Suprapubic skin (tissue), 4 donors: ENCODE results near the gene STX1B. TPM values are rescaled to one million over a fixed set of nuclear protein-coding genes. Genes with fewer than 3 reads are reported as not detected.

Source experiments
- DNase-seq, 2 donors: peaks; one replicate each; pipeline ENCODE4 v3.0.0-alpha.2; 2019; ENCODE audit warnings: low spot score in 2 of 2
- H3K27ac ChIP-seq: fragments of 200-600 bp; sonication (generic); one replicate; pipeline ENCODE4 v1.5.1; 2019
- H3K27me3 ChIP-seq: fragments of 200-600 bp; sonication (generic); one replicate; pipeline ENCODE4 v1.5.1; 2019
- H3K36me3 ChIP-seq: fragments of 200-600 bp; sonication (generic); one replicate; pipeline ENCODE4 v1.5.1; 2019
- H3K4me1 ChIP-seq: fragments of 200-600 bp; sonication (generic); one replicate; pipeline ENCODE4 v1.5.1; 2019
- H3K4me3 ChIP-seq: fragments of 200-600 bp; sonication (generic); one replicate; pipeline ENCODE4 v1.5.1; 2019; ENCODE audit warnings: mild to moderate bottlenecking
- H3K9me3 ChIP-seq: fragments of 200-600 bp; sonication (generic); one replicate; pipeline ENCODE4 v1.5.1; 2019
- EP300 ChIP-seq: sonication (generic); formaldehyde crosslinking; IDR thresholded peaks from one replicate; pipeline ENCODE4 v1.6.1; 2017; ENCODE audit warnings: antibody characterized with exemption
- POLR2A ChIP-seq, 2 donors: fragments of 450-650 bp; IDR thresholded peaks; one replicate each; pipeline ENCODE4 v1.6.1; 2017; ENCODE audit warnings: antibody characterized with exemption in 2 of 2, mild to moderate bottlenecking in 2 of 2, moderate library complexity in 2 of 2
- POLR2AphosphoS5 ChIP-seq, 3 donors: sonication (generic); formaldehyde crosslinking; IDR thresholded peaks; one replicate each; pipeline ENCODE4 v1.6.1; 2017; ENCODE audit warnings: antibody characterized with exemption in 3 of 3
- WGBS: methylation state at CpG from one replicate; pipeline ENCODE4 v1.1.5; 2018; 5-methylcytosine and 5-hydroxymethylcytosine counted together
- total RNA-seq, 4 donors: library from RNA; depleted of rRNA; stranded (reverse); fragments of >200 nt; gene quantifications; one replicate each; pipeline ENCODE4 v1.1.0, GENCODE V29; 2016
- TF ChIP-seq, protein P1 (sequence below), 2 donors: fragments of 200-600 bp in 1 of 2; fragments of 450-650 bp in 1 of 2; sonication (generic) in 1 of 2; IDR thresholded peaks; one replicate each; pipeline ENCODE4 v1.5.1; 2016 to 2019; ENCODE audit warnings: antibody characterized with exemption in 2 of 2, mild to moderate bottlenecking in 1 of 2, moderate library complexity in 1 of 2

STX1B gene
- total RNA-seq, 4 donors from 2014 or later: 0.55 to 3.5 (median 2.0) TPM

GRCh38 chr16:31043352-31043751, 32.9 kb upstream of the STX1B start:
- no peaks in the 10 kb centered on the region for H3K4me1 ChIP-seq
- TF ChIP-seq POLR2AphosphoS5 (IDR thresholded peaks at IDR 0.05): no peak
- TF ChIP-seq EP300: no peak
- no peak for TF ChIP-seq POLR2A (IDR thresholded peaks at IDR 0.05)
- TF ChIP-seq, protein P1, sequence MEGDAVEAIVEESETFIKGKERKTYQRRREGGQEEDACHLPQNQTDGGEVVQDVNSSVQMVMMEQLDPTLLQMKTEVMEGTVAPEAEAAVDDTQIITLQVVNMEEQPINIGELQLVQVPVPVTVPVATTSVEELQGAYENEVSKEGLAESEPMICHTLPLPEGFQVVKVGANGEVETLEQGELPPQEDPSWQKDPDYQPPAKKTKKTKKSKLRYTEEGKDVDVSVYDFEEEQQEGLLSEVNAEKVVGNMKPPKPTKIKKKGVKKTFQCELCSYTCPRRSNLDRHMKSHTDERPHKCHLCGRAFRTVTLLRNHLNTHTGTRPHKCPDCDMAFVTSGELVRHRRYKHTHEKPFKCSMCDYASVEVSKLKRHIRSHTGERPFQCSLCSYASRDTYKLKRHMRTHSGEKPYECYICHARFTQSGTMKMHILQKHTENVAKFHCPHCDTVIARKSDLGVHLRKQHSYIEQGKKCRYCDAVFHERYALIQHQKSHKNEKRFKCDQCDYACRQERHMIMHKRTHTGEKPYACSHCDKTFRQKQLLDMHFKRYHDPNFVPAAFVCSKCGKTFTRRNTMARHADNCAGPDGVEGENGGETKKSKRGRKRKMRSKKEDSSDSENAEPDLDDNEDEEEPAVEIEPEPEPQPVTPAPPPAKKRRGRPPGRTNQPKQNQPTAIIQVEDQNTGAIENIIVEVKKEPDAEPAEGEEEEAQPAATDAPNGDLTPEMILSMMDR (IDR thresholded peaks at IDR 0.05): no peak
- WGBS: 100% methylated on average over 1 of the region's 1 CpG
- H3K27ac ChIP-seq: no peak overlapping the region
- peaks cover 44% of the 10 kb centered on the region for H3K36me3 ChIP-seq
- H3K27me3 ChIP-seq: no peaks in the 10 kb centered on the region
- H3K4me3 ChIP-seq: no peak overlapping the region
- DNase-seq: no peak
- no peaks in the 10 kb centered on the region for H3K9me3 ChIP-seq

DNA sequence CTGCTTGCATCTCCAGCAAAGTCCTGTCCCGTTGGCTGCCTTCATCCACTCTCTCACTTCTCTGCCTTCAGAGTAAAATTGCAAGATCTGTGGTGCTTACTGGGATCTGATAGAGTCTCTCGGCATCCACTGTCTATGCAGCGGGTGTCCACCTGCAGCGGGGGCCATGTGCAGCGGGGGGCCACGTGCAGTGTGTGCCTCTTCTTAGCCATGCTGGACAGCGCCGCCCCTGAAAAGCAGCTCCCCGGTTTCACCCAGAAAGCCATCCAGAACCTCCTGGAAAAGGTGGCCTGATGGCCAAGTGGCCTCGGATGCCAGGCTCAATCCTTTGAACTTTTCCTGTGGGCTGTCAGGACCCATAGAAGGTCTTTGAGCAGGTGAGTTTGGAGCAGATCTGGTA, 32.4 kb upstream of the STX1B start:
- TF ChIP-seq, protein P1 (IDR thresholded peaks at IDR 0.05): no peak
- no peak for TF ChIP-seq POLR2AphosphoS5 (IDR thresholded peaks at IDR 0.05)
- TF ChIP-seq POLR2A (IDR thresholded peaks at IDR 0.05): no peak
- no peak for TF ChIP-seq EP300
- 75% methylated on average over 1 of the region's 10 CpGs for whole genome bisulfite sequencing

GRCh38 chr16:31038993-31039392, 28.6 kb upstream of the STX1B start:
- DNase-seq: no peak
- WGBS: 100% methylated on average over 2 of the region's 2 CpGs
- H3K36me3 ChIP-seq: peaks cover 66% of the 10 kb centered on the region

More for the DNA sequence above, 32.4 kb upstream of the STX1B start:
- Histone ChIP-seq H3K36me3 (peaks cover 49% of the 10 kb centered on the region), H3K27ac (no peak overlapping the region), H3K4me3 (no peak overlapping the region), H3K9me3 (no peaks in the 10 kb centered on the region), H3K4me1 (no peaks in the 10 kb centered on the region), H3K27me3 (no peaks in the 10 kb centered on the region)
- DNase-seq: no peak

DNA sequence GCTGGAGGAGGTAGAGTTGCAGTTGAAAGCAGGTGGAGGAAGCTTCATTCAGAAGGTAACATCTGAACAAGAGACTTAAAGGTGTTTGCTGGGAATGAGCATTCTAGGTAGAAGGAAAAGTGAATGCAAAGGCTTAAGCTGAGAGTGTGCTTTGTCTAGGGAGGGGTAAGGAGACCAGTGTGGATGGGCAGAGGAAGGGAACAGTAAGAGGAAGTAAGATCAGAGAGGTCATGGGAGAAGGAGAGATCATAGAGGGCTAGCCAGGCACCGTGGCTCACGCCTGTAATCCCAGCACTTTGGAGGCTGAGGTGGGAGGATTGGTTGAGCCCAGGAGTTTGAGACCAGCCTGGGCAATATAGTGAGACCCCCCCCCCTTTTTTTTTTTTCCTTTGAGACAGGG, 26.3 kb upstream of the STX1B start:
- TF ChIP-seq, protein P1 (IDR thresholded peaks at IDR 0.05): no peak
- no peak for TF ChIP-seq EP300
- no peak for TF ChIP-seq POLR2AphosphoS5 (IDR thresholded peaks at IDR 0.05)
- no peak for TF ChIP-seq POLR2A (IDR thresholded peaks at IDR 0.05)
- H3K4me3 ChIP-seq: no peak overlapping the region
- no peak for DNase-seq
- H3K9me3 ChIP-seq: no peaks in the 10 kb centered on the region
- H3K27me3 ChIP-seq: no peaks in the 10 kb centered on the region
- peaks cover 50% of the 10 kb centered on the region for H3K36me3 ChIP-seq
- no peak overlapping the region for H3K27ac ChIP-seq
- WGBS: 40% methylated on average over 2 of the region's 2 CpGs
- peaks cover 27% of the 10 kb centered on the region for H3K4me1 ChIP-seq

More at GRCh38 chr16:31038993-31039392, 28.6 kb upstream of the STX1B start:
- Histone ChIP-seq H3K4me1 (peaks cover 13% of the 10 kb centered on the region), H3K27ac (no peak overlapping the region), H3K27me3 (no peaks in the 10 kb centered on the region), H3K4me3 (no peak overlapping the region), H3K9me3 (no peaks in the 10 kb centered on the region)
- TF ChIP-seq, protein P1 (IDR thresholded peaks at IDR 0.05): no peak
- TF ChIP-seq POLR2A (IDR thresholded peaks at IDR 0.05) (no peak), EP300 (no peak), POLR2AphosphoS5 (IDR thresholded peaks at IDR 0.05) (no peak)

GRCh38 chr16:31033709-31034492, 23.5 kb upstream of the STX1B start:
- peak overlapping the region; percentile 96 for H3K27ac ChIP-seq
- H3K36me3 ChIP-seq: peaks cover 27% of the 10 kb centered on the region
- H3K9me3 ChIP-seq: no peaks in the 10 kb centered on the region
- H3K27me3 ChIP-seq: no peaks in the 10 kb centered on the region
- peak in 1 of 2 donors; percentile 18 for TF ChIP-seq POLR2A (IDR thresholded peaks at IDR 0.05)
- TF ChIP-seq, protein P1 (IDR thresholded peaks at IDR 0.05): no peak
- H3K4me1 ChIP-seq: peaks cover 27% of the 10 kb centered on the region
- DNase-seq: peak; percentile 95
- peak overlapping the region; percentile 78 for H3K4me3 ChIP-seq
- WGBS: 1% methylated on average over 32 of the region's 47 CpGs
